ENCODE results near the gene PANX1.
"Not testable (repeated sequence)": the region's sequence is repeated elsewhere in the genome, so short reads cannot be mapped to it uniquely, and the experiment has no call there.

PANX1 gene

DNA sequence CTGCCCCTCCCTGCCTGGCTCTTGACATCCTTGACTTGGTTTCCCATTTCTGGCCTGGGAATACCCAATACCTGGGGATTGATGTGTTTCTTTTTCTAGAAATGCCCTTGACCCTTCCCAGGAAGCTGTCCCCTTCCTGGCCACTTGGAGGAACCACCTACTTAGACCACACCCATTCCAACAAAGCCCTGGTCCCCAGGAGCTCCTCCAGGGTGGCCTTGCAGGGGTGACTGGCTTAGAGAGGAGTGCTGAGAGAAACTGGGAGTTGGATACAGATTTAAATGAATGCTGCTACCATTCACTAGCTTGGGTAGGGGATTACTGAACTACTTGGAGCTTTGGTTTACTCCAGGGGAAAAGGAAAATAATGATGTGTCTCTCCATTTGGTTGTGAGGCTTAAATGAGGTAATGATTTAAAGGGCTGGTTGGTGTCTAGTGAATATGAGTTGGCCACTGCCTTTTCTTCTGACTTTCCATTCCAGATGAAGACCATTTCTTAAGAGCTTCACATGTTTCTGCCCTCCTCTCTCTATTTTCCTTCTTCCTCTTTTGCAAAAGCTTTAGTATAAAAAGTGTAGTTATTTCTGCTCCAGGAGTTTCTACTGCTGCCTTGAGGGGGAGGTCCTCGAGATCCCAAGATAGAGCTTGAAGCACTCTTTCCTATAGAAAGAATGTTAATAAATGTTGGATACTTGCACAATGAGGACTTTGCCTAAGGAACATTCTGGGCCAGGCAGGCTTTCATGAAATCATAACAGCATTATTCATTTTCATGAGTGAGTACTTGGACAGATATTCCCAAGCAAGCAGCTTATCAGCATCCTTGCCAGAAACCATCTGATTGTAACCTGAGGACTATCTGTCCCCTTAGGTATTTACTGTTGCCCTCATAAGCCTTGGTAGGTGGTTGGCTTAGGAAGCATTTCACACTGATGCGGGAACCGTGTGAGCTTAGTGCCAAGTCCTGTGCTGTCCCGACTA lies 22.4 kb downstream of the PANX1 start:
- peak in 1 of 2 experiments; percentile 16 for DNase-seq

DNA sequence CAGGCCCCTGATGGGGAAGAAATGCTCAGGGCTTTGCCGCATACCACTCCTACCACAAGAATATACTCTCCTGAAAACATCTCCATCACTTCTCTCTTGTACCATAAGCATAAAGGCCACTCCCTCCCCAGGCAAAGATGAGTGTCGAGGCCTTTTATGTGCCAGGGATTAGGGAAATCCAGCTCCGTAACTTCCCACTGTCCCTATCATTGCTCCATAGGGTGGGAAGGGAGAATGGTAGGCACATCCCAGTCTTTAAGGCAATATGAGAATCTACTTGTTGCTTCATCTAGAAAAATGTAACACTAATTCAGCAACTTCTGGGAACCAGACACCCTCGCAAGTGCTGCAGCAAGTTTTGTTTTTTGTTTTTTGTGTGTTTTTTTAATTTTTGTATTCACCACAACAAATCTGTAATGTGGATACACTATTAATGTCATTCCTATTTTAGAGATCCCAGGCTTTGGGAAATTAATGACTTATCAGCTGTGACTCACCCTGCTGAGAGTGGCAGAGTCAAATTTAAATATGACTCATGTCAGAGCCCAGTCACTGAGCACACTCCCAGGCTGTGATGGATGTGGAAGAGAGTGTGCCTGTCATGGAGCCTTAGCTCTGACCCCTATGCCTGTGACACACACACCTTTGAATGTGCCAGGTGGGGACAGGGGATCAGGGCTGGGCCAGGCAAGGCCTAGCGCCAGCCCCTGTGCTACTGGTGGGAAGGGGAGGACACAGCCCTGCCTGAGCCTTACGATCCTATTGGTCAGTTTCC lies 23.4 kb downstream of the PANX1 start:
- peak; percentile 22 to 26 for DNase-seq

DNA sequence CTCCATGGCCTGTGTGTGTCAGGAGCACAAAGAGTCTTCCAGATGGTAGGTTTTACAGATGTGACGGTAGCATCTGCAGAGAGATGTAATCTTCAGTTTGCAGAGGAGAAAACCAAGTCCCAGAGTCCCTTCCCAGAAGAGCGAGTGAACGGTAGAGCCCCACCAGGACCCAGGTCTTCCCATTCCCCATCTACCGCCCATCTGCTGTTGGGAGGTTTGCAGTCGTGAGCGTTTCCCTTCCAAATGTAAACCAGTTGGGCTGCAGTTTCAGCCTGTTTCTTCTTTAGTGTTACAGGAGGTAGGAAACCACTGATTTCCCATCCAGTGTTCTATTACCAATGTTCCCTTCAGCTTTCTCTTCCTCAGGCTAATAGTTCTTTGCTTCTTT lies 24.0 kb downstream of the PANX1 start:
- no peak for DNase-seq

DNA sequence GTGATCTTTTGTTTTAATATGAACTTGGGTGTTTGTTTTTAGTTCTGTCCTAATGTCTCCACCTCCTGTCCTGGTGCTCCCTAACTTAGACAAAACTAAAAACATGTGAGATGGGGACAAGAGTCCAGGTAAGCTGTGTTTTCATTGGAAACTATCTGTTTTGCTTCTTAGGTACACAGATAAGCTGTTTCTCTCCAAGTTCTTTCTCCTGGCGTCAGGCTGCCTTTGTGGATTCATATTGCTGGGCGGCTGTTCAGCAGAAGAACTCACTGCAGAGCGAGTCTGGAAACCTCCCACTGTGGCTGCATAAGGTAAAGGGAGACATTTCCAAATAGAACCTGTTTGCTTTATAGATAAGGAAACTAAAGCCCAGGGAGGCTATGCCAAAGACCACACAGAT lies 24.7 kb downstream of the PANX1 start:
- no peak for DNase-seq

DNA sequence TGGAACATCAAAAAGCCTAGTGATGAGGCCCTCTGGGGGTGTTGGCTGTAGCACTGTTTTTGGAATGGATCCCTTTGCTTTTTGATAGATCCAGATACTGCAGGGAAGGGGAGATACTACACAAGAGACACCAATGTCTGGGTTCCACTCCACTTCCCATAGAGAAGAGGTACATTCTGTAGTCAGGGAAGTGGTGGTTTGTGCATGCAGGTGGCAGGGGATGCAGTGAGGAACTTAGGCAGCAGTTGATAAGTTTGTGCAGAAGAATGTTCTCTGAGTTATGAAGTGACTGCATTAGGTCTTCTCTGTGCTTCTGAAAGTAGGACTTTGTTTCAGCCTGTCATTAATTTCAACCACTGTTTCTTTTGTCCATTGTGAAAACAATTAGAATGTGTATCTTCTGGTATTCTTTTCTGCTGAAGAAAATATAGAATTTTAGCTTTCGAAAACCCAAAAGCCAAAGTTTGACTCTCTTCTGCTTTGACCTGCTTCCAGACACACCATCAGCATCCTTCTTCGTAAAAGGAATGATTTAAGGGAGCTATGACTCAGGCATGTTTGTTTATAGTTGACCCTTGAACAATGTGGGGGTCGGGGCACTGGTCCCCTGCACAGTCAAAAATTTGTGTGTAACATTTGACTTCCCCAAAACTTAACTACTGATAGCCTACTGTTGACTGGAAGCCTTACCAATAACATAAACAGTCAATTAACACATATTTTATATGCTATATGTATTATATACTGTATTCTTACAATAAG lies 25.6 kb downstream of the PANX1 start:
- DNase-seq, result no peak

DNA sequence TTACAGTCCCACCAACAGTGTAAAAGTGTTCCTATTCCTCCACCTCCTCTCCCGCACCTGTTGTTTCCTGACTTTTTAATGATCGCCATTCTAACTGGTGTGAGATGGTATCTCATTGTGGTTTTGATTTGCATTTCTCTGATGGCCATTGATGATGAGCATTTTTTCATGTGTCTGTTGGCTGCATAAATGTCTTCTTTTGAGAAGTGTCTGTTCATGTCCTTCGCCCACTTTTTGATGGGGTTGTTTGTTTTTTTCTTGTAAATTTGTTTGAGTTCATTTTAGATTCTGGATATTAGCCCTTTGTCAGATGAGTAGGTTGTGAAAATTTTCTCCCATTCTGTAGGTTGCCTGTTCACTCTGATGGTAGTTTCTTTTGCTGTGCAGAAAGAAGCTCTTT lies 28.7 kb downstream of the PANX1 start:
- DNase-seq, result not testable (repeated sequence)

DNA sequence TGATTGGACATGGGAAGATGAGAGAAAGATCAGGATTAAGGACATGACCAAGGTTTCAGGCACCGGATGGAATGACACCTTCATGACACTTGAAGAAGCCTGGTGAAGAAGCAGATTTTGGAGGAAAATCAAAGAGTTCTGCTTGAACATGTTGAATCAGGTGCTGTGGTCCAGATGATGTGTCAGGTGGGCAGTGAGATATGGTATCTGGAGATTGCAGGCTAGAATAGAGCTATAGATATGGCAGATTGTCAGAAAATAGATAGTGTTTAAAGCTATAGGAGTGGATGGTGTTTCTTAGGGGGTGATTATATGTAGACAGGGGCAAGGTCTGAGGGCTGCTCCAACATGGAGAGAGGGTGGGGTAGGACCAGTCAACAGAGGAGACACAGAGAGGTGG lies 40.2 kb downstream of the PANX1 start:
- no peak for DNase-seq

DNA sequence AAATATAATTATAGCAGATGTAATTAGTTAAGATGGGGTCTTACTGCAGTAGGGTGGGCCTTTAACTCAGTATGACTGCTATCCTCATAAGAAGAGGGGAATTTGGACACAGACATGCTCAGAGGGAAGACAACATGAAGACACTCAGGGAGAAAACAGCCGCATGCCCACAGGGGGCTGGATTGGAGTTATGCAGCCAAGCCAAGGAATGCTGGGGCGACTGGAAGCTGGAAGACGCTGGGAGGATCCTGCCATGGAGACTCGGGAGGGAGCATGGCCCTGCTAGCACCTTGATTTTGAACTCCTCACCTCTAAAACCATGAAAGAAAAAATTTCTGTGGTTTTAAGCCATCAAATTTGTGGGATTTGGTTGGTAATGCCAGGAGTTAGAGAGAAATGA lies 40.9 kb downstream of the PANX1 start:
- no peak for DNase-seq

DNA sequence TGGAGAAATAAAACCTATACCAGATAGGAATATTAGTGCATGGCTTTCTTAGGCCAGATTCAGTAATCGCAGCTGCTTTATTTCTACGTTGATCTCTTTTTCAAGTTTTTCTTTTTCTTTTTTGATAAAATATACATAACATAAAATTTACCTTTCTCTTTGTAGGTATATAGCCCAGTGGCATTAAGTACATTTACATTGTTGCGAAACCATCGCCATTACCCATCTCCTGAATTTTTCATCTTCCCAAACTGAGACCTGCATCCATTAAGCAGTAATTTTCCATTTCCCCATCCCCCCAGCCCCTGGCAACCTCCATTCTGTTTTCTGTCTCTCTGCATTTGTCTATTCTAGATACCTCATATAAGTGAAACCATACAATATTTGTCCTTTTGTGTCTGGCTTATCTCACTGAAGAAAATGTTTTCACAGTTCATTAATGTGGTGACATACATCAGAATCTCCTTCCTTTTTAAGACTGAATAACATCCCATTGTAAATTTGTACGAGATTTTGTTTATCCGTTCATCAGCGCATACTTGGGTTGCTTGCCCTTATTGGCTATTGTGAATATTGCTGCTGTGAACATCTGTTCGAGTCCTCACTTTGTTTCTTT lies 41.4 kb downstream of the PANX1 start:
- no peak for DNase-seq

DNA sequence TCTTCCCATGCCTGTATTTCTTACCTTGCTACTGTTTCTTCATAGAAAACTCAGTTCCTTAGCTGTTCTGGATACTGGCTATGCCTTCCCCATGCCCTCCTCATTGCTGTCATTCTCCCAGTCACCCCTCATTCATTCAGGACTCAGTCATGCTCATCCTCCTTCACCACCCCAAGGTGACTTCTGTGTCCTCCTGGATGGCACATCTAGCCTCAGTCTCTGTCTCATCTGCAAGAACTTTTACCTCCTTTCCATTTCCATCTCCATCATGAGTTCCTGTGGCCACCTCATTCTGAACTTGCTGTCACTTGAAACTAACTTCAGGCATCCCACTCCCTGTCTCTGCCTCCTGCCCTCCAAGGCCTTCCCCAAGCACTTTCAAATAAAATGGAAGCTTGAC lies 42.3 kb downstream of the PANX1 start:
- DNase-seq, result no peak

DNA sequence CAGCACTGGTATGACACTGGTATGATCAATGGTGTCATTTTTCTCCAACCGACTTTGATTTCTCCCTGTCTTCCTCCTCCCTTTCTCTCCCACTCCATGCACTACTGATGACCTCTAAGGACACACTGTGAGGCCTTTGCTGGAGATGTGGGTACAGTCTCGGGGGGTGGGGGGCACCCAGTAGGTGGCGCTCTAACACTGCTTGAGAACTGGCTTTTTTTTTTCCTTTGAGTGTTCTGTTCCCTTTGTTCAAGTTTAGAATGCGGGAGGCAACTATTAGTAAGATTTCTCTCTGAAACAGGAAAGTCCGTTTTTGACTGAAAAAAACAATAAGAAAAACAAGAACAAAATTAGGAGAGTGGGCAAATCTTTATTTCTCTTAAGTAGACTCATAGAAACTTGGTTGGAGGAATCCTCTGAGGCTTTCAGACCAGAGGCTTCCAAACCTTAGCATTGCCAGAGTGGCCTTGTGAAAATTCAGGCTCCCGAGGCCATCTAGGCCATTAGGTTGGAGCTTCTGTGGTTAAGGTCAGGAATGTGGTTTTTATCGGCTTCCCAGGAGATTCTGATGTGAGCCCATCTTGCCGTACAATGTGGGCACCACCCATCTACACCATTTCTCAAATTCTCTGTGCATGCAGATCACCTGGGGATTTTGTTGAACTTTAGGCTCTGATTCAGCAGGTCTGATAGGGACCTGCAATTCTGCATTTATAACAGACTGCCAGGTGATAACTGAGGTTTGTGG lies 43.2 kb downstream of the PANX1 start:
- DNase-seq, result peak; percentile 46 to 55

DNA sequence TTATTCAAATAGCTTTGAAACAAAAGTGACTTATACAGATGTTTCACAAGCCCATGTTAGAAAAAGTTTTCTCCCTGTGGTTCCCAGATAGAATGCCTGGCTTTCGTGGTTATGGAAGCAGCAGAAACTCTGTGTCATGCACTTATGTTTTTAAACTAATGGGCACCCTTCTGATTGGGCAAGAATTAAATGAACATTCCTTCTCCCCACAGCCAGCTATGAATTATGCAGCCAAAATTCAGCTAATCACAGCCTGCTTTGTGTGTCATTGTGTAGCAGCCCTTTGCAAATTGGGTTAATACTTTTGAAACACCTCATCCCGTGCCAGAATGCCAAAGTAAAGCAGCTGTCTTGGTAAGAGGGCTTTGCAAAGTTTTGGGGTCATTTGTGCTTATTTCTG lies 46.9 kb downstream of the PANX1 start:
- DNase-seq, result no peak

DNA sequence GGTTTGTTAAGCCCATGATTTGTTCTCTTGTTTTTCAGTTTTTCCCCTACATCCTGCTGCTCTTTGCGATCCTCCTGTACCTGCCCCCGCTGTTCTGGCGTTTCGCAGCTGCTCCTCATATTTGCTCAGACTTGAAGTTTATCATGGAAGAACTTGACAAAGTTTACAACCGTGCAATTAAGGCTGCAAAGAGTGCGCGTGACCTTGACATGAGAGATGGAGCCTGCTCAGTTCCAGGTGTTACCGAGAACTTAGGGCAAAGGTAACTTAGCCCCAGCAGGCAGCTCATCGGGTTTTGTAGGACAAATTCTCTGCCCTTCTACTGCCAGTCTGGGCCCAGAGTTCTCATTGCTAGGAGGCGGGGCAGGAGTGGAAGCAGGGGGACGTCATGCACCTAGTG lies 49.7 kb downstream of the PANX1 start:
- no peak for DNase-seq

DNA sequence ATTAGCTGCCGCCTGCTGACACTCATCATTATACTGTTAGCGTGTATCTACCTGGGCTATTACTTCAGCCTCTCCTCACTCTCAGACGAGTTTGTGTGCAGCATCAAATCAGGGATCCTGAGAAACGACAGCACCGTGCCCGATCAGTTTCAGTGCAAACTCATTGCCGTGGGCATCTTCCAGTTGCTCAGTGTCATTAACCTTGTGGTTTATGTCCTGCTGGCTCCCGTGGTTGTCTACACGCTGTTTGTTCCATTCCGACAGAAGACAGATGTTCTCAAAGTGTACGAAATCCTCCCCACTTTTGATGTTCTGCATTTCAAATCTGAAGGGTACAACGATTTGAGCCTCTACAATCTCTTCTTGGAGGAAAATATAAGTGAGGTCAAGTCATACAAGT lies 51.1 kb downstream of the PANX1 start:
- DNase-seq, result no peak

DNA sequence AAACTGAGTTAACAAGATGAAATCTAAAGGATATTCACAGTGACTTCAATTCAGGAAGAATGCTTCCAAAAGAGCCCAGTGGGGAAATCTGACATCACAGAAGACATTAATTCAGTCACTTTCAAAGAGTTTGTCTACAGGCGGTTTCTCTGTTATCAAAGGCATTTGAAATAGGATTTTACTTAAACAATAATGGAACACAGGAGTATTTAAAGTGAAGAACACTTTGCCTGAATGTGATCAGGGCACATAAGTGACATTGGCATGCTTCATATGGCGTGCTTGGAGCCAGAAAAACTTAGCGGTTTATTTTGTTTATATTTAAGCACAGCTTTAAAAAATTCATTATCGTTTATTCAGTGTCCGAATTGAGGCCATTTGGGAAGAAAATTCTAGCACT lies 52.9 kb downstream of the PANX1 start:
- DNase-seq, result no peak

DNA sequence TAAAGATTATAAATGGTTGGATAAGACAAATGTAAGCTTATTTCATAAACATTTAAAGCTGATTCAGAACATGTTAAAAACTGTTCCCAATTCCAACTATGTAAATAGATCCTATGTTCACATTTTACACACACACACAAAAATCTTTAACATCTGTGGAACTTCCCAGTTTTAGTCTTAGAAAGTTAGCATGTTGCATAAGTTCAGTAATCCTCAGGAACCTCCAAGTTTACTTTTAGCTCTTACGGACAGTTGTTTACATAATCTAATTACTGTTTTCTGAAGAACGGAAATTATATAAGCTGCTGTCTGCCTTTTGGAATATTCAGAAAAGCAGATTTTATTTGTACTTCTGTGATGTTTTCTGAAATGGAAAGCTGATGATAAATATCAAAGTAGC lies 53.3 kb downstream of the PANX1 start:
- DNase-seq, result no peak

DNA sequence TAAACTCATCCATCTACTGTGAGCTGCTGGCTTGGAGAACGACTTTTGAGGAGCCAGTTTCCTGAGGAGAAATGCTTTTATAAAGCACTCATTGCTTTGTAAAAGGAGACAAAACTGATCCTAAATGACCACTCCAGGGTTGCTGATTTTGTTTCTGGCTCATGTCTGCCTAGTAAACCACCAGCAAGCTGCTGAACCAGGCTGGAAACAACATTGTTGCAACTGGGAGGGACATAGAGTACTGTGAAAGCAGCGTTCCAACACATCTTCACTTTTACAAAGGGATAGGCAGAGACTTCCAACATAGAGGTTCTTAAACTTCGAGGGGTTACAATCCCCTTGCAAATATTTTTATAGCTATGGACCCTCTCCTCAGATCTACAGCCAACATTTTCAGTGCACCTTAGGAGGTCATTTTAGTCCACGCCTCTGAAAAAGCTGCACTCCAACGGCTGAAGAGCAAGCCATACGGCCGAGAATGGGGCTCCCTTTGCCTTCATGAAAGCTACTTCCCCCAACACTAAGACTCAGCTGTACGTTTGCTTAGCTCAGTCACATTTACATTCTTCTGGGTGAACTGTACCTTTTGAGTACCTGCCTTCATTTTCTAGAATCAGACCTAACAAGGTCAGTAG lies 54.7 kb downstream of the PANX1 start:
- no peak for DNase-seq

DNA sequence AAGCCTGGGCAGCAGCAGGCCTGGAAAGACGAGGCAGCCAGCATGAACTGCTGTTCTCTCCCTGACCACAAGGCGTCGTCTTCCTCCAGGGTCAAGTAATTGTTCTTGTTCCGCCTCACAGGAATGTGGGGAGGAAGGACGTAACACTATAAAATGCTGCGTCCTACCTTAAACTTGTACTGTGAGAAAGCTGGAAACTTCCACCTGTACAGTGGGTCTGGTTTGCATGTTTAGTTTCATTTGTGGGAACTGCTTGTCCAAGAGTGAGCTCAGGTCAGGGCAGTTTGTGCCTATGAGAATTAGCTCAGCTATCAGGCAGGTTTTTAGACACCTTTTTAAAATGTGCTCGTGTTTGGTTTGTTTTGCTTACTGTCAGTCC lies 55.2 kb downstream of the PANX1 start:
- DNase-seq, result peak; percentile 68 to 70

DNA sequence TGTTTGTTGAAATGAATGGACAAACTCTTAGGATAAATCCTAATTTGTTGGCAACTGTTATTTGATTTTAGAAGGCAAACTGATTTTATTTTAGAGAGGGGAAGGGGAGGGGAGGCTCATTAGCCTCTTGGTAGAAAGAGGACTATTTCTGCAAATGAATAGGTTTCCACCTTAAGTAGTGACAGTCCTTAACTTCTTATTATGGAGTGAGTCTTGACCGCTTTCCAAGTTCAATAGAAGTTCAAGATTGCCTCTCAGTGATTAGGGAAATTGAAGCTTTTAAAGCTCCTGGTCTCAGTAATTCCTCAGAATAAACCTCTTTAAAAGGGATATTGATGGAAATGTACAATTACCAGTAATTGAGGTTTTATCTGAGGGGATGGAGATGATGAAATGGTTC lies 55.7 kb downstream of the PANX1 start:
- DNase-seq, result no peak

DNA sequence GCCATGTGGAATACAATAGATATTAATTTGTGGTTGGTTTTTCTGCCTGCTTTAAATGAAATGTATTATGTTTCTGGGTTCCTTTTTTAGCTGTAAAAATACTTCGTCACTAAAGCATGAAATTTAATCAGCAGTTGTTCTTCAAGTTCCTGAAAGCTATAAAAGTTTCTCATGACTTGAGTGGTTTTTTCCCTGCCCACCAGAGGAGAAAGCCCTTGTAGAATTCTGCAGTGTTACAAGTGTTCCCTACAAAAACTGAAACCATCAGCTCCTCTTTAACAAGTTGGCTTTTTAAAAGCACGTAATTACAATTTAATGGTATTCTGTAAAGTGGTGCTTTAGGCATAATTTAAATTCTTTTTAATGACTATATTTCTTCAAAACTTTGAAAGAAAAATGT lies 56.2 kb downstream of the PANX1 start:
- DNase-seq, result no peak

DNA sequence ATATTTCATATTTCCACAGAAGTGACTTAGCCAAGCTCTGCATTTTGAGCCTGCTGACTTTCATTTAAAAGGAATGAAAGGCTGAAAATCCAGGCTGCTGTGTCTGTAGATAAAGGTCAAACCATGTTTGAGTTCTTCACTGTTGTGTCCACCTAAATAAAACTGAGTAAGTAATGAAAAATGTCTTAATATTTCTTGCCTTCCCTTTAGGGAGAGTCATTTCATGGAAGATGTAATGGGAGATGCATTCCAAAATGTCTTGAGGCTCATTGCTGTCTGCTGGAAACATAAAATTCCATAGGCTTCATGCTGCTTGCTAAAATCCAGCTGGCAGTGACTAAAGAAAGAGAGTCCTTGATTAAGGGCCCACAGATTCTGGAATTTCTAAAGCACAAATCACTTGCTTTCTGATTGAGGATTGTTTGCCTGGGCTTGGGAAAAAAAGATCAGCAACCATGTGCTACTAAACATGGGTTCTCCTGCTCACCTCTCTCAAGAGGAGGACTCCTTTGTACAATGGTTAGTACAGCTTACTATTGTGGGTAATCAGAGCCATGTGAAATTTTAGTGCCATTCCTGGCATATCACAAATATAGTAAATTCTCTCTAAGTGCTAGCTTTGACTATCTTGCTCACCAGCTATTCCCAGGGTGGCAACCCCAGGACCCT lies 56.9 kb downstream of the PANX1 start:
- no peak for DNase-seq

All from Kasumi-1 (cell line).